Measurements from ENCODE around the gene MXD4.

The MXD4 gene

DNA sequence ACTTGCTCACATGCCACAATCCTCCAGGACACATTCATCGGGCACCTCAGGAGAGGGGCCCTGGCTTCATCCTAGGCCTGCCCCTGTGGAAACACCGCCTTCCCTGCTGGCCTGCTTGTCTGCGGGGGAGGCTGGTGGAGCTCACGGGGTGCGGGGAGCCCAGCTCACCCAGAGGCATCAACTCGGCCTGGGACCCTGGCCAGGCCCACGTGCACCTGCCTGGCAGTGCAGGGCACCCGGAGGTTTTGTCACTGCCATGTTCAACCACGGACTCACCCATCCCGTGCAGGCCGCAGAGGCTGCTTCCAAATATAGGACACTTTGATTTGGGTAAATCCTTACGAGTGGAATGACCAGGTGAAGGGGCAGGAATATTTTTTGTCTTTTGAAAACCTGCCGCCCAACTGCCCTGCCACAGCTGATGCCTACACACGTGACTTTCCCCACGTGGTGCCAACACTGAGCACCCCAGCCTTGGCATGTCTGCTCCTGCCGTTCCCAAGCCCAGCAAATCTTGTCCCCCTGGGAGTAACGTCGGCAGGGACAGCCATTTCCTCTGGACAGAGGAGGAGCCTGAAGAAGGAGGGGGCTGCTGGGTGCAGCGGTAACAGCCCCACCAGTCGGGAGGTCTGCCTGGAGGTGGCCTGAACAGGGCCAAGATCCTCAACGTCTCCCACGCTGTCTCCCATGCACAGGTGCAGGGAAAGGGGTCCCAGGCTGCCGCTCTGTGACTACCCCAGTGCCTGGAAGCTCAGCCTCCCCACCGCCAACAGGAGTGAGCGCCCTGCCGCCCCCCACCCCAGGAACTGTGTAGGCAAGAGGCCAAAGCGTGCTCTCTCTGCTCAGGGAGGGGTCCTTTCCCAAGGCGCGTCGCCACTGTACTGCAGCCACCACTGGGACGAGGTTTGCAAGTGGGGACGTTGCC lies 8.5 kb downstream of the MXD4 start:
- H3K27ac ChIP-seq: no peak overlapping the region
- peak; percentile 72 for DNase-seq (ENCODE audit: low spot score)
- H3K4me3 ChIP-seq: no peak overlapping the region
- TF ChIP-seq, protein P1, sequence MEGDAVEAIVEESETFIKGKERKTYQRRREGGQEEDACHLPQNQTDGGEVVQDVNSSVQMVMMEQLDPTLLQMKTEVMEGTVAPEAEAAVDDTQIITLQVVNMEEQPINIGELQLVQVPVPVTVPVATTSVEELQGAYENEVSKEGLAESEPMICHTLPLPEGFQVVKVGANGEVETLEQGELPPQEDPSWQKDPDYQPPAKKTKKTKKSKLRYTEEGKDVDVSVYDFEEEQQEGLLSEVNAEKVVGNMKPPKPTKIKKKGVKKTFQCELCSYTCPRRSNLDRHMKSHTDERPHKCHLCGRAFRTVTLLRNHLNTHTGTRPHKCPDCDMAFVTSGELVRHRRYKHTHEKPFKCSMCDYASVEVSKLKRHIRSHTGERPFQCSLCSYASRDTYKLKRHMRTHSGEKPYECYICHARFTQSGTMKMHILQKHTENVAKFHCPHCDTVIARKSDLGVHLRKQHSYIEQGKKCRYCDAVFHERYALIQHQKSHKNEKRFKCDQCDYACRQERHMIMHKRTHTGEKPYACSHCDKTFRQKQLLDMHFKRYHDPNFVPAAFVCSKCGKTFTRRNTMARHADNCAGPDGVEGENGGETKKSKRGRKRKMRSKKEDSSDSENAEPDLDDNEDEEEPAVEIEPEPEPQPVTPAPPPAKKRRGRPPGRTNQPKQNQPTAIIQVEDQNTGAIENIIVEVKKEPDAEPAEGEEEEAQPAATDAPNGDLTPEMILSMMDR (IDR thresholded peaks at IDR 0.05): no peak

DNA sequence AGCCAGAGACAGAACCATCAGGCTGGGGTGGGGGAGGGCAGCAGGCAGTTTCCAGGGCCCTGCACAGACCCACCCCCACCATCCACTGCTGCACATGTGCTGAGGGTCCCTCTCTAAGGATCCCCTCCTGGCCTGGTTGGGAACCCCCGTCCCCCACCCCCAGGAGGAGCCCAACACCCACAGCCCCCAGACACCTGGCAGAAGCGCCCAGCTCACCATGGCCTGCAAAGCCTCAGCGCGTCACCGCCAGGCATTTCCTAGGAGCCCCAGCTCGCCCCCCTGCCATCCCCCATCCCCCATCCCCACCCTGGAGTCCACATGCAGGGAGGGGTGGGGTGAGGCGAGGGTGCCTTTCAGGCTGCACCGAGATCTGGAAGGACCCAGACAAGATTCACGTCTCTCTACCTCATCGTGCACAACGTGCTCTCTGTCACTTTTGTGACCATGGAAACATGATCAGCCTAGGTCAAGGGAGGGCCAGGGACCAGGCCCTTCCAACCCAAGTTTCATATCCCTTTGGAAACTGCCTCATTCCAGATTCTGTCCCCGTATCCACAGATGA lies 9.3 kb downstream of the MXD4 start:
- no peak for DNase-seq (ENCODE audit: low spot score)
- no peak overlapping the region for H3K4me3 ChIP-seq
- TF ChIP-seq, protein P1 (IDR thresholded peaks at IDR 0.05): no peak
- no peak overlapping the region for H3K27ac ChIP-seq

DNA sequence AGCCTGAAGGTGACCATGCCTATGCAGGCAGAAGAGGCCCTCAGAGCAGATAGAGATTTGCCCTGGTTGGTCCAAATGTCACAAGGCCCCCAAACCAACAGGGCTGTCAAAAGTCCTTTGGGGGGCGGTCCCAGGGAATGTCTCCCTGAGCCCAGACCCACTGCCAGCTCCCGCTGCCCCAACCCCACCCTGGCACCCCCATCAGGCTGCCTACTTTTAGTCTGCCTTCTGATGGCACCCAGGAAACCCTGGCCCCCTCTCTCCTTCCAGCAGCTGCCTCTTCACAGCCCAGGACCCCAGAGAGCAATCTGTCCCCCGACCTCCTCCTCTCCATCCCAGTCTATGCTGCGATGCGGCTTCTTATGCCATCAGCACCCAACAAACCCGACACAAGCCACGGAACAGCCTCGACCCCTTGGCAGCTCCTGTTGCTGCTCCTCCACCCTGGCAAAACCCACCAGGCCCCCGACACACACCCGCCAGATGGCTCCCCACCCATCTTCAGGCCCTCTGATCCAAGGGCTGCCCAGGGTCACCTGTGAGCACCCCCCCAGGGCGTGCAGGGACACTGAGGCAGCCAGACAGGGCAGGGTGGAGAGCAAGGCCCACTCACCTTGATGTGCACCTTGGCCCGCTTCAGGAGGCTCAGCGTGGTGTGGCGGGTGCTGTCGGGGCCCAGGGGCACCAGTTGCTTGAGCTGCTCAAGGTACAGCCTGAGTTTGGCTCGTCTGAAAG lies 9.9 kb downstream of the MXD4 start:
- TF ChIP-seq, protein P1 (IDR thresholded peaks at IDR 0.05): no peak
- Histone ChIP-seq H3K4me3 (no peak overlapping the region), H3K27ac (no peak overlapping the region)
- peak; percentile 70 for DNase-seq (ENCODE audit: low spot score)

DNA sequence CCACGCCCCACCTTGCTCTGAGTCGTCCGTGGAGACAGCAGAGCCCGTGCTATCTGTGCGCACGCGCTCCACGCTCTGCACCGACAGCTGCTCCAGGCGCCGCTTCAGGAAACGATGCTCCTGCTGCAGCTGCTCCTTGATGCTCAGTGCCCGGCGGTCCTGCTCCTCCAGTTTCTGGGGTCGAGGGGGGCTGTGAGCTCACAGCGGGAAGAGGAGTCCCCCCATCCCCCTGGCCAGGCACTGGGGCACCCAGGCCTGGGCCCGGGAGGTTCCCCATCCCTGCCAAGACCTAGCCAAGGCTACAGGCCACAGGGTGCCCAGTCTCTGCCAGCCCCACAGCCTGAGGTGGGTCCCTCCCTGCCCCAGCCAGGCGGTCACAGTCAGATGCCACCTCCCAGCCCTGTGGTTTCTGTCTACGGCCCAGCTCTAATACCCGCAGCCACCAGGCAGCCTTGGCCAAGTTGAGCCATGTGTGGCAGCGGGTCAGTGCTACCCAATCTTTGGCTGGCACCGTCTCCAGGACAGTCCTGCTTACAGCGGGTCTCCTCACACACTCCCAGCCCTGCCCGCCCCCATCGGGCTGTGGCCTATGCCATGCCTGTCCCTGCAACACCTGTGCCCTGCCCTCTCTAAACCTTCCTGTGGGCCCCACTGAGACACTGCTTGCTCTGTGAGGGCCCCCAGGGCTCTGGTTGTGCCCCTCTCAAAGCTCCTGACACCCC lies 10.7 kb downstream of the MXD4 start:
- TF ChIP-seq, protein P1 (IDR thresholded peaks at IDR 0.05): no peak
- no peak for DNase-seq (ENCODE audit: low spot score)
- no peak overlapping the region for H3K4me3 ChIP-seq
- H3K27ac ChIP-seq: no peak overlapping the region

DNA sequence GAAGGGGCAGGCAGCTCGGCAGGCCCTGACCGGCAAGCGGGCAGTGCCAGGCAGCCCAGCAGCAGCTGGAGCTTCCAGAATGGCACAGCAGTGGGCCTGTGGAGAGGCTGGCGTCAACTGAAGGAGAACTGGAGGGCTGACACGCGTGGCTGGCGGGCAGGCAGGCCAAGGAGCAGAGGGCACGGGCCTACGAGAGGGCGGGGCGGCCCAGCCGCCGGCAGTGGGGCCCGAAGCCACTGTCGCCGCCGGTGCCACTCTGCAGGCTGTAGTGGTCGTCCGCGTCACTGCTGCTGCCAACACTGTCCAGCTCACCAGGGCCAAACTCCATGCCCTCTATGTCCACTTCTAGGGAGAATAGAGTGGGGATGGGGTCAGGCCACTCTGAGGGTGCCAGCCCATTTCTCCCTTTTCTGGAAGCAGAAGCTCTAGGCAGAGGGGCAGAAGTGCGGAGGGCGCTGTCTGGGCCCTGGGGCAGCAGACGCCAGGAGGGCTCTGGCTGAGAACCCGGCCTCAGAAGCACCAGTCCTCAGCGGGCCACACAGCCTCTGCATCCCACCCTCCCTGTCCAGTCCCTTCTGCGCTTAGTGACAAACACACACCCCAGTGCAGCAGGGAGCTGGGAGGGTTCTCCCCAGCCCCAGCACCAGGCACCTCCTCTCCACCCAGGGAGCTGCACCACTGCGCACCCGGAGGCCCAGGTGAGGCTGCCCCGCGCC lies 11.4 kb downstream of the MXD4 start:
- TF ChIP-seq, protein P1 (IDR thresholded peaks at IDR 0.05): no peak
- no peak for DNase-seq (ENCODE audit: low spot score)
- H3K4me3 ChIP-seq: no peak overlapping the region
- H3K27ac ChIP-seq: no peak overlapping the region

Data from coronary artery (tissue), 2 donors.